BJ (cell line): Measurements from ENCODE around the gene EMP3. TPM values are rescaled to one million over a fixed set of nuclear protein-coding genes. Genes with fewer than 3 reads are reported as not detected.

Source experiments
- CTCF ChIA-PET: fragments of 350-600 bp; formaldehyde crosslinking; extraction: SDS; loops from one replicate; lab custom pipeline; 2021; ENCODE audit warnings: antibody characterized with exemption, inconsistent platforms; lab: Yijun Ruan, JAX
- POLR2A ChIA-PET: fragments of 300-600 bp; sonication (Branson Sonifier 250); formaldehyde crosslinking; extraction: SDS; loops from one replicate; lab custom pipeline; 2021; ENCODE audit warnings: antibody characterized with exemption; lab: Charles Lee
- DNase-seq: peaks from one replicate; pipeline ENCODE4 v3.0.0-alpha.2; 2011; ENCODE audit warnings: low read depth
- H3K27me3 ChIP-seq: 2 replicates; pipeline ENCODE4 v1.6.0; 2011; ENCODE audit warnings: low read length; ENCODE audit not compliant: control insufficient read depth, insufficient read depth
- H3K36me3 ChIP-seq: 2 replicates; pipeline ENCODE4 v1.5.1; 2011; ENCODE audit warnings: low read length; ENCODE audit not compliant: control insufficient read depth, insufficient read depth
- H3K4me3 ChIP-seq: 2 replicates; pipeline ENCODE4 v1.5.1; 2011; ENCODE audit warnings: low read depth, mild to moderate bottlenecking, control low read depth, low read length
- CTCF ChIP-seq: IDR thresholded peaks from 2 replicates; pipeline ENCODE4 v1.5.1; 2011; ENCODE audit warnings: low read depth, mild to moderate bottlenecking, control low read depth, inconsistent platforms, low read length, moderate library complexity; ENCODE audit not compliant: insufficient read depth
- polyA minus RNA-seq: library from RNA; depleted of rRNA, polyadenylated mRNA; stranded (reverse); fragments of >200 nt; gene quantifications from 2 replicates; pipeline ENCODE4 v1.2.3, GENCODE V29; 2011; rRNA and poly(A)+ RNA removed
- polyA plus RNA-seq: library from polyadenylated mRNA; depleted of rRNA; stranded (reverse); fragments of >200 nt; gene quantifications from 2 replicates; pipeline ENCODE4 v1.2.3, GENCODE V29; 2011; rRNA removed

EMP3 gene, protein sequence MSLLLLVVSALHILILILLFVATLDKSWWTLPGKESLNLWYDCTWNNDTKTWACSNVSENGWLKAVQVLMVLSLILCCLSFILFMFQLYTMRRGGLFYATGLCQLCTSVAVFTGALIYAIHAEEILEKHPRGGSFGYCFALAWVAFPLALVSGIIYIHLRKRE
- polyA plus RNA-seq (351 and 472 TPM in 2 replicates), polyA minus RNA-seq (194 and 410 TPM in 2 replicates)

GRCh38 chr19:48325265-48325910, at the start of gene EMP3:
EMP3 (plus strand) TSS chr19:48325552; CDS start chr19:48326845, 1,293 bp downstream.
- no peaks in the 10 kb centered on the region for H3K27me3 ChIP-seq
- TF ChIP-seq CTCF = no peak
- POLR2A ChIA-PET = no interaction called here
- H3K36me3 ChIP-seq = peaks cover 12% of the 10 kb centered on the region; the same call in 1 of the 2 replicates
- H3K4me3 ChIP-seq = peak within 1 kb of the TSS; percentile 57
- DNase-seq = peak; percentile 63
- CTCF ChIA-PET = interaction anchor here (0.9 to 9.9 kb wide), 4 partner anchors 9 to 66 kb away, joined by 3 to 153 read pairs (median 6); partner anchors contain the start of gene KDELR1

- ChIA-PET POLR2A (no interaction called here), CTCF (interaction anchor here (0.7 to 2.1 kb wide), 2 partner anchors 11 to 13 kb away, joined by 3 to 4 read pairs; no protein-coding TSS in a partner anchor)
- H3K4me3 ChIP-seq = no peak overlapping the region
- no peak for TF ChIP-seq CTCF
- H3K27me3 ChIP-seq = no peaks in the 10 kb centered on the region
- DNase-seq = no peak
- no peaks in the 10 kb centered on the region for H3K36me3 ChIP-seq
Observed at GRCh38 chr19:48279747-48280146, 45.6 kb upstream of the EMP3 start.

DNA sequence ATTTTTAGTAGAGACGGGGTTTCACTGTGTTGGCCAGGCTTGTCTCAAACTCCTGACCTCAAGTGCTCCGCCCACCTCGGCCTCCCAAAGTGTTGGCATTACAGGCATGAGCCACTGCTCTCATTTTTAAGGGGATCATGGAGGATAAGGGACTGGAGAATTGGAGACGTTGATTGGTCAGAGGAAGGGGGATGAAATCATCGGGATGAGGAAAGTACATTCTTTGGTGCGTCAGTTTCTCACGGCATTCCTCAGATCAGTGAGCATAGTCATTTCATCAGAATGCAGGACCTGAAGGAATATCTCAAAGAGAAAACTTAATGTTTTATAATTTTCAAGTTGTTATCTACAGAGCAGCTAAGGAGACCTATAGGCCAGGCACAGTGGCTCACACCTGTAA, 41.4 kb upstream of the EMP3 start:
- ChIA-PET POLR2A (no interaction called here), CTCF (interaction anchor here (1.1 to 1.5 kb wide), 4 partner anchors 9 to 23 kb away, joined by 3 to 9 read pairs (median 7); partner anchors contain the start of gene ZNF114)
- TF ChIP-seq CTCF = no peak
- DNase-seq = peak; percentile 83
- Histone ChIP-seq H3K27me3 (no peaks in the 10 kb centered on the region), H3K4me3 (no peak overlapping the region), H3K36me3 (no peaks in the 10 kb centered on the region)

- Histone ChIP-seq H3K4me3 (no peak overlapping the region), H3K36me3 (no peaks in the 10 kb centered on the region), H3K27me3 (no peaks in the 10 kb centered on the region)
- ChIA-PET CTCF (interaction anchor here (1.1 to 1.5 kb wide), 4 partner anchors 10 to 24 kb away, joined by 3 to 9 read pairs (median 7); partner anchors contain the start of gene ZNF114), POLR2A (no interaction called here)
- DNase-seq = no peak
- TF ChIP-seq CTCF = no peak
Observed at GRCh38 chr19:48284896-48285295, 40.5 kb upstream of the EMP3 start.

DNA sequence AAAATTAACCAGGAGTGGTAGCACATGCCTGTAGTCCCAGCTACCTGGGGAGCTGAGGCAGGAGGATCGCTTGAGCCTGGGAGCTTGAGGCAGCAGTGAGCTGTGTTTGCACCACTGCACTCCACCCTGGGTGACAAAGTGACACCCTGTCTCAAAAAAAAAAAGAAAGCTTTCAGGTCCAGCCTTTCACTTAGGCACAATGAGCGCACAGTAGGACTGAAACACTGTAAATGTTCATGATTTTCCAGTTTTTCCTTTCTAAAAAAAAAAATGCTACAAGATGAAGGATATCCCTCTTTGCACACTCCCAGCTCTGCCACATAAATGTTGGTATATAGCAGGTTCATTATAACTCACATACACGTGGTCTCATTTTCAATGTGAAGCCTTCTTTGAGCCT, 37.6 kb upstream of the EMP3 start:
- no peaks in the 10 kb centered on the region for H3K27me3 ChIP-seq
- ChIA-PET POLR2A (no interaction called here), CTCF (interaction anchor here (0.6 to 9.1 kb wide), 3 partner anchors 17 to 296 kb away, joined by 3 to 156 read pairs (median 3); partner anchors contain the start of gene ZNF114)
- DNase-seq = no peak
- H3K4me3 ChIP-seq = no peak overlapping the region
- no peak for TF ChIP-seq CTCF
- no peaks in the 10 kb centered on the region for H3K36me3 ChIP-seq
